GM23338 (cell line): ENCODE results near the gene POU5F1. TPM values are rescaled to one million over a fixed set of nuclear protein-coding genes. Genes with fewer than 3 reads are reported as not detected.

ENCODE experiments used
- ETS1 ChIP-seq: IDR thresholded peaks from 2 replicates; pipeline ENCODE4 v1.6.1; 2016; ENCODE audit warnings: antibody characterized with exemption
- EZH2 ChIP-seq: fragments of 200-600 bp; sonication (generic); IDR thresholded peaks from one replicate; pipeline ENCODE4 v1.8.0; 2017; ENCODE audit warnings: antibody characterized with exemption, mild to moderate bottlenecking, low read depth; ENCODE audit not compliant: unreplicated experiment
- NANOG ChIP-seq: IDR thresholded peaks from 2 replicates; pipeline ENCODE4 v1.6.1; 2016; ENCODE audit warnings: antibody characterized with exemption, borderline replicate concordance
- ZNF114 ChIP-seq: fragments of 250-450 bp; sonication (Bioruptor Pico); IDR thresholded peaks from 2 replicates; pipeline ENCODE4 v1.5.0; 2020; ENCODE audit warnings: mild to moderate bottlenecking, moderate library complexity
- ZNF331 ChIP-seq: fragments of 250-450 bp; sonication (Bioruptor Pico); IDR thresholded peaks from 2 replicates; pipeline ENCODE4 v1.5.0; 2020; ENCODE audit warnings: low read depth, mild to moderate bottlenecking, moderate library complexity
- polyA plus RNA-seq: library from polyadenylated mRNA; unstranded; fragments of >200 nt; fragmentation: Nextera tagmentation; extraction: Ambion mirVana; gene quantifications from 2 replicates; pipeline ENCODE4 v1.2.1, GENCODE V29; 2016
- small RNA-seq: library from RNA; depleted of rRNA; stranded (forward); fragments of <200 nt; gene quantifications from one replicate; pipeline ENCODE3, GENCODE V24; 2014; ENCODE audit warnings: low replicate concordance
- total RNA-seq: library from RNA; depleted of rRNA; stranded (reverse); fragments of >200 nt; shearing (Covaris generic); gene quantifications from 2 replicates; pipeline ENCODE4 v1.2.3, GENCODE V29; 2014; rRNA removed
- TF ChIP-seq, protein P1 (sequence below), 2 experiments: fragments of 200-600 bp in 1 of 2; sonication (generic) in 1 of 2; conservative IDR thresholded peaks; 2 replicates each; pipeline versions ENCODE4 v1.5.1 to v1.6.1; 2016 to 2017; ENCODE audit warnings: antibody characterized with exemption in 2 of 2, low read depth in 2 of 2, mild to moderate bottlenecking in 2 of 2, moderate library complexity in 1 of 2

Gene POU5F1
- total and polyA plus RNA-seq, 2 experiments from 2014 or later = 1,839 to 3,419 TPM

GRCh38 chr6:31114541-31114878 lies 56.0 kb downstream of the POU5F1 start, which contains the start of gene PSORS1C1 (continued):
- no peak for TF ChIP-seq NANOG
- no peak for TF ChIP-seq ETS1
- no peak for TF ChIP-seq EZH2
- no peak for TF ChIP-seq ZNF114 (CRISPR knock-in tag)
- TF ChIP-seq, protein P1, sequence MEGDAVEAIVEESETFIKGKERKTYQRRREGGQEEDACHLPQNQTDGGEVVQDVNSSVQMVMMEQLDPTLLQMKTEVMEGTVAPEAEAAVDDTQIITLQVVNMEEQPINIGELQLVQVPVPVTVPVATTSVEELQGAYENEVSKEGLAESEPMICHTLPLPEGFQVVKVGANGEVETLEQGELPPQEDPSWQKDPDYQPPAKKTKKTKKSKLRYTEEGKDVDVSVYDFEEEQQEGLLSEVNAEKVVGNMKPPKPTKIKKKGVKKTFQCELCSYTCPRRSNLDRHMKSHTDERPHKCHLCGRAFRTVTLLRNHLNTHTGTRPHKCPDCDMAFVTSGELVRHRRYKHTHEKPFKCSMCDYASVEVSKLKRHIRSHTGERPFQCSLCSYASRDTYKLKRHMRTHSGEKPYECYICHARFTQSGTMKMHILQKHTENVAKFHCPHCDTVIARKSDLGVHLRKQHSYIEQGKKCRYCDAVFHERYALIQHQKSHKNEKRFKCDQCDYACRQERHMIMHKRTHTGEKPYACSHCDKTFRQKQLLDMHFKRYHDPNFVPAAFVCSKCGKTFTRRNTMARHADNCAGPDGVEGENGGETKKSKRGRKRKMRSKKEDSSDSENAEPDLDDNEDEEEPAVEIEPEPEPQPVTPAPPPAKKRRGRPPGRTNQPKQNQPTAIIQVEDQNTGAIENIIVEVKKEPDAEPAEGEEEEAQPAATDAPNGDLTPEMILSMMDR (conservative IDR thresholded peaks at IDR 0.05; ENCODE audit: low read depth in 2 of 2) = no peak
- TF ChIP-seq ZNF331 (CRISPR knock-in tag) = no peak

Small RNAs within 50 kb of the gene (small RNA-seq; reads per million reads assigned to genes)
- not detected for gene POLR2LP1

Other genes with a start within 250 kb of the POU5F1 start
- gene SFTA2, start 238.5 kb downstream of the POU5F1 start, total RNA-seq = not detected in 2 replicates
- not detected in 2 replicates for gene SFTA2, start 238.5 kb downstream of the POU5F1 start, polyA plus RNA-seq
- gene MUCL3, start 229.7 kb downstream of the POU5F1 start, total RNA-seq = 0.12 TPM in 1 of 2 replicates, not detected in the other
- gene MUCL3, start 229.7 kb downstream of the POU5F1 start, polyA plus RNA-seq = 0.32 and 0.40 TPM in 2 replicates
- not detected in 2 replicates for gene MUC21, start 187.0 kb downstream of the POU5F1 start, total RNA-seq
- not detected in 2 replicates for gene MUC21, start 187.0 kb downstream of the POU5F1 start, polyA plus RNA-seq
- gene MUC22, start 160.2 kb downstream of the POU5F1 start, total RNA-seq = not detected in 2 replicates
- gene MUC22, start 160.2 kb downstream of the POU5F1 start, polyA plus RNA-seq = not detected in 2 replicates
- gene C6orf15, start 58.1 kb downstream of the POU5F1 start, total RNA-seq = not detected in 2 replicates
- gene C6orf15, start 58.1 kb downstream of the POU5F1 start, polyA plus RNA-seq = not detected in 2 replicates
- 0.16 TPM in 1 of 2 replicates, not detected in the other for gene PSORS1C1, start 55.9 kb downstream of the POU5F1 start, total RNA-seq
- not detected in 2 replicates for gene PSORS1C1, start 55.9 kb downstream of the POU5F1 start, polyA plus RNA-seq
- gene CDSN, start 50.2 kb downstream of the POU5F1 start, total RNA-seq = 0.07 TPM in 1 of 2 replicates, not detected in the other
- gene CDSN, start 50.2 kb downstream of the POU5F1 start, polyA plus RNA-seq = not detected in 2 replicates
- not detected in 2 replicates for gene PSORS1C2, start 31.6 kb downstream of the POU5F1 start, total RNA-seq
- gene PSORS1C2, start 31.6 kb downstream of the POU5F1 start, polyA plus RNA-seq = 0.47 and 1.3 TPM in 2 replicates
- gene CCHCR1, start 12.9 kb downstream of the POU5F1 start, total RNA-seq = 37.0 and 46.7 TPM in 2 replicates
- 19.8 and 21.3 TPM in 2 replicates for gene CCHCR1, start 12.9 kb downstream of the POU5F1 start, polyA plus RNA-seq
- gene TCF19, start 12.1 kb downstream of the POU5F1 start, total RNA-seq = 11.1 and 11.2 TPM in 2 replicates
- 7.1 and 8.3 TPM in 2 replicates for gene TCF19, start 12.1 kb downstream of the POU5F1 start, polyA plus RNA-seq
- 94.6 and 116 TPM in 2 replicates for gene HLA-C, start 101.4 kb upstream of the POU5F1 start, total RNA-seq
- 73.1 and 76.9 TPM in 2 replicates for gene HLA-C, start 101.4 kb upstream of the POU5F1 start, polyA plus RNA-seq
- 36.1 and 44.3 TPM in 2 replicates for gene HLA-B, start 186.5 kb upstream of the POU5F1 start, total RNA-seq
- 86.0 and 102 TPM in 2 replicates for gene HLA-B, start 186.5 kb upstream of the POU5F1 start, polyA plus RNA-seq
- gene MICA, start 232.9 kb upstream of the POU5F1 start, total RNA-seq = 18.2 and 22.7 TPM in 2 replicates
- 12.7 and 13.4 TPM in 2 replicates for gene MICA, start 232.9 kb upstream of the POU5F1 start, polyA plus RNA-seq